ENCODE data around the gene RNF149. TPM values are rescaled to one million over a fixed set of nuclear protein-coding genes. Genes with fewer than 3 reads are reported as not detected.

The RNF149 gene
- total RNA-seq, 1 donor from 2014 or later: 35.0 TPM

GRCh38 chr2:101232770-101233169, 75.7 kb downstream of the RNF149 start:
- Histone ChIP-seq H3K4me2 (no peak overlapping the region), H2AFZ (replicated peaks) (no peak overlapping the region), H3K27me3 (no peaks in the 10 kb centered on the region), H3K9me3 (ENCODE audit: low read depth) (no peaks in the 10 kb centered on the region), H3K9ac (no peak overlapping the region), H3F3A (ENCODE audit: low read depth) (no peaks in the 10 kb centered on the region), H3K4me3 (no peak overlapping the region), H4K20me1 (ENCODE audit: low read depth) (no peaks in the 10 kb centered on the region), H3K36me3 (no peaks in the 10 kb centered on the region), H3K4me1 (no peaks in the 10 kb centered on the region), H3K27ac (no peak overlapping the region), H3K79me2 (ENCODE audit: low read depth) (no peaks in the 10 kb centered on the region)
- H3K27ac Mint-ChIP-seq: no peak overlapping the region
- H3K4me3 Mint-ChIP-seq: no peak overlapping the region
- no peak for TF ChIP-seq EZH2 (IDR thresholded peaks at IDR 0.05)
- no peak for TF ChIP-seq CTCF (IDR thresholded peaks at IDR 0.05)
- TF ChIP-seq EZH2phosphoT487 (IDR thresholded peaks at IDR 0.05): no peak
- DNase-seq (ENCODE audit: low spot score): no peak
- H3K36me3 Mint-ChIP-seq: no peaks in the 10 kb centered on the region
- no peaks in the 10 kb centered on the region for H3K9me3 Mint-ChIP-seq
- no peaks in the 10 kb centered on the region for H3K27me3 Mint-ChIP-seq (ENCODE audit: insufficient read depth, low read depth)
- no peaks in the 10 kb centered on the region for H3K4me1 Mint-ChIP-seq

GRCh38 chr2:101231937-101232730, 76.4 kb downstream of the RNF149 start:
- no peak overlapping the region for H3K4me3 Mint-ChIP-seq
- Histone ChIP-seq H3K27me3 (no peaks in the 10 kb centered on the region), H2AFZ (replicated peaks) (no peak overlapping the region), H3K4me3 (no peak overlapping the region), H4K20me1 (ENCODE audit: low read depth) (no peaks in the 10 kb centered on the region), H3K27ac (no peak overlapping the region), H3F3A (ENCODE audit: low read depth) (no peaks in the 10 kb centered on the region), H3K9ac (no peak overlapping the region), H3K36me3 (no peaks in the 10 kb centered on the region), H3K9me3 (ENCODE audit: low read depth) (no peaks in the 10 kb centered on the region), H3K79me2 (ENCODE audit: low read depth) (no peaks in the 10 kb centered on the region), H3K4me2 (no peak overlapping the region), H3K4me1 (no peaks in the 10 kb centered on the region)
- no peaks in the 10 kb centered on the region for H3K27me3 Mint-ChIP-seq (ENCODE audit: insufficient read depth, low read depth)
- H3K9me3 Mint-ChIP-seq: no peaks in the 10 kb centered on the region
- H3K36me3 Mint-ChIP-seq: no peaks in the 10 kb centered on the region
- no peak overlapping the region for H3K27ac Mint-ChIP-seq
- no peak for DNase-seq (ENCODE audit: low spot score)
- no peaks in the 10 kb centered on the region for H3K4me1 Mint-ChIP-seq
- no peak for TF ChIP-seq EZH2phosphoT487 (IDR thresholded peaks at IDR 0.05)
- TF ChIP-seq CTCF (IDR thresholded peaks at IDR 0.05): no peak
- no peak for TF ChIP-seq EZH2 (IDR thresholded peaks at IDR 0.05)

- H3K27me3 ChIP-seq: no peaks in the 10 kb centered on the region
- Mint-ChIP-seq H3K4me3 (no peak overlapping the region), H3K27me3 (ENCODE audit: insufficient read depth, low read depth) (no peaks in the 10 kb centered on the region), H3K27ac (no peak overlapping the region), H3K36me3 (no peaks in the 10 kb centered on the region), H3K4me1 (no peaks in the 10 kb centered on the region), H3K9me3 (no peaks in the 10 kb centered on the region)
- no peaks in the 10 kb centered on the region for H3F3A ChIP-seq (ENCODE audit: low read depth)
- TF ChIP-seq EZH2 (IDR thresholded peaks at IDR 0.05) (no peak), CTCF (IDR thresholded peaks at IDR 0.05) (no peak), EZH2phosphoT487 (IDR thresholded peaks at IDR 0.05) (no peak)
- H3K27ac ChIP-seq: no peak overlapping the region
- H3K4me1 ChIP-seq: no peaks in the 10 kb centered on the region
- H3K79me2 ChIP-seq (ENCODE audit: low read depth): no peaks in the 10 kb centered on the region
- H2AFZ ChIP-seq (replicated peaks): no peak overlapping the region
- H3K9ac ChIP-seq: no peak overlapping the region
- no peaks in the 10 kb centered on the region for H3K9me3 ChIP-seq (ENCODE audit: low read depth)
- H3K36me3 ChIP-seq: no peaks in the 10 kb centered on the region
- no peak for DNase-seq (ENCODE audit: low spot score)
- no peak overlapping the region for H3K4me2 ChIP-seq
- no peak overlapping the region for H3K4me3 ChIP-seq
- no peaks in the 10 kb centered on the region for H4K20me1 ChIP-seq (ENCODE audit: low read depth)
Measured at GRCh38 chr2:101231240-101231639, 77.3 kb downstream of the RNF149 start.
